ENCODE measurements around the gene ZNF319.

Gene ZNF319

DNA sequence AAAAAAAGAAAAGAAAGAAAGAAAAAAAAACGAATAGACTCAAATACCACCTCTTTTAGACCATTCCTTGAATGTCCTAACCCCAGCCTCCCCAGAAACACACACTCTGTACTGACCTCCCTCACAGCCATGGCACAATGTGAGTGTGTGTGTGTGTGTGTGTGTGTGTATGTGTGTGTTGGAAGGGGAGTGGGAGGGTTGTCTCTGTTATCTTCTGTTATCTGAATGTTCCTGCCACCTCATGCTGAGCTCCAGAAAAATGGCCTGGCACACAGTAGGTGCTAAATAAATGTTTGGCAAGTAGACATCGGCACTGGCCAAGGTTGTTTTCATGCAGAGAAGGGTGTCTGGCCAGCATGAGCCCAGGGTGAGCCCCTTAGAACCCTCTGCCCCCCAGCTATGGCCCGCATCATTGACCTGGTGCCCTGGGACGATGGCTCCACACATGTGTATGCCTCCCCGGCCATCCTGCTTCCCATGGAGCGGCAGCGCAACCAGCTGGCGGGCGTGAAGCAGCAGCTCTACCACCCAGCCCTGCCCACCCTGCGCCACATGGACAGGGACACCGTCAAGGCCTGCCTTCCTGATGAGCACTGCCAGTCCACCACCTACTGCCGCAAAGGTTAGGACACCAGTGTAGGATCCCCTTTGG is 22.9 kb downstream of the ZNF319 start:
- DNase-seq (ENCODE audit: low read depth in 2 of 2) = no peak

DNA sequence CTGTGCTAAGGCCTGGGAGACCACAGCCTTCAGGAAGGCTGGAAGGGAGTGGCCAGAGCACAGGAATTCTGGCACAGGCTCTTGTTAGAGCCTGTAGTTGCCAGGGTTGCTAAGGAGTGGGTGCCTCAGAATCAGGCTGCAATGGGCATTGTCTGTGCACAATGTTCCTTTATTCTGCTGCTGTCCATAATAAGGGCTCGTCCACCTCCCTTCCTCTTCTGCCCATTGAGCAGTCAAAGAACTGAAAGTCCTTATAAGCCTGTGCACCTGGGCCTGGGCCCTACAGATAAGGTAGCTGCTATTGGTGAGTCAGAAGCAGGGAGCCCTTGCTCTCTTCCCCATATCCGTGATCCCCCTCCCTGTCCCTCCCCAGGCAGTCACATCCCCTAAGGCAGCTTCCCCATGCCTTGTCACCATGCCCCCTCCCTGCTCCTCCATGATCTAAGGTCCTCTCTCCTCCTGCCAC is 24.1 kb downstream of the ZNF319 start:
- DNase-seq (ENCODE audit: low read depth in 2 of 2) = no peak

DNA sequence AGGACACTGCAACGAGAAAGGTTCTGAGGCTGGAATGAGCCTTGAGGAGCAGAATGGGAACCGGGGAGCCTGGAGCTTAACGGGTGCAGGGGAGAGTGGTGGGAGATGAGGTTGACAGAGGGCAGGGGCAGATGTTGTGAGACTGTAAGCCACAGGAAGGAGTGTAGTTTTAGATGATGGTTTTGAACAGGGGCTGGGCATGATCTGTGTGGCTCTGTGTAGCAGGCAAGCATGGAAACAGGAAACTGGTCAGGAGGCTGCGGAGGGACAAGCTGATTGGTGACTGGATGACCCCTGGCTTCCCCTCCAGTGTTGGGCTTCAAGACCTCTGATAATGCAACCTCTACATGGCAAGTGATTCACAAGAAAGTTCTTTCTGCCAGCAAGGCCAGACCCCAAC is 28.2 kb downstream of the ZNF319 start:
- no peak for DNase-seq (ENCODE audit: low read depth in 2 of 2)

DNA sequence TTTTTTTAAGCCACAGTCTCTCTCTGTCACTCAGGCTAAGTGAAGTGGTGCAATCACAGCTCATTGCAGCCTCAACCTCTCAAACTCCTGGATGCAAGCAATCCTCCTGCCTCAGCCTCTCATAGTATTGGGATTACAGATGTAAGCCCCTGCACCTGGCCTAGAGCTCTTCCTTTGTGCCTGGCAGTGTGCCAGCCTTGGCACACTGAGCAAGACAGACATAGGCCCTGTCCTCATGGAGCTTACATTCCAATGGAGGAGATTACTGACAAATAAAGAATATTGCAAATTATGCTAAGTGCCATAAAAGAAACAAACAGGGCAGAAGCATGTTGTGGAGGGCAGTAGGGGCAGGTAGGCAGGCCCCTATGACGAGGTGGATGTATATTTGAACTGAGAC is 28.6 kb downstream of the ZNF319 start:
- DNase-seq (ENCODE audit: low read depth in 2 of 2) = no peak

DNA sequence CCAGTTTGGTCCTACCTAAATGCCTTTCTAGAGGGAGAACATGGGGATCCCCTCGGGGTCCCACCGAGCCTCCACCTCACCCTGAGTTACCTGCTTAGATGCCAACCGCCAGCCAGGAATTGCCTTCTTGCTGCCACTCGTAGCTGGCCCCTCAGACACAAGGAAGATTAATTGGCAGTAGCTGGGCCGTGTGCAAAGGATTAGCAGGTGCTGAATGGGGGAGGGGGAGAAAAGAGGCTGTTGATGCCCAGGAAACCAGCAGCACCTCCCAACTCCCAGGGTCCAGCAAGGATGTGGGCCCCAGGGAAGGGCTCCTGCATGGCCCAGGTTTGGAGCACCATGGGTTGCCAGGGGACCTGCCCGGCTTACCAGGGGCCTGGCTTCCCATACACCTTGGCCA is 29.5 kb downstream of the ZNF319 start, which contains the start of gene CNGB1:
TSS of gene CNGB1 (minus strand) at position 159 of the 400 bp plus-strand sequence. CDS start 3,842 bp downstream, outside the sequence.
- DNase-seq (ENCODE audit: low read depth in 2 of 2) = no peak

DNA sequence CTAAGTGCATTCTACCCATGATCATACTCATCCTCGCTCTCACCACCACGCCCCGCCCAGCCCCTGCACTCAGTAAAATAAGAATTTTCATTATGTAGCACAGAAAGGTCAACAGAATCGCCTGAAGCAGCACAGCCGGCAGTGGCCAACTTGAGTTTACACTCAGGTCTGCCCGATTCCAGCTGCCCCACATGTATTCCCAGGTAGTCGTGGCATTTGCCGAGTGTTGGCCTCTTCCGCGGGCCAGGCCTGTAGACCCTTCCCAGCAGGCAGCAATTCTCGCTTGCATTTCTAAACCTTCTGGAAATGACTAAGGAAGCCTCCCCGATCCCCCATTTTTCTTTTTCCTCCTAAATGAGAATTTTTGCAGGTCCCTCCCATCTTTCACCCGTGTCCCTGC is 30.2 kb downstream of the ZNF319 start:
- no peak for DNase-seq (ENCODE audit: low read depth in 2 of 2)

DNA sequence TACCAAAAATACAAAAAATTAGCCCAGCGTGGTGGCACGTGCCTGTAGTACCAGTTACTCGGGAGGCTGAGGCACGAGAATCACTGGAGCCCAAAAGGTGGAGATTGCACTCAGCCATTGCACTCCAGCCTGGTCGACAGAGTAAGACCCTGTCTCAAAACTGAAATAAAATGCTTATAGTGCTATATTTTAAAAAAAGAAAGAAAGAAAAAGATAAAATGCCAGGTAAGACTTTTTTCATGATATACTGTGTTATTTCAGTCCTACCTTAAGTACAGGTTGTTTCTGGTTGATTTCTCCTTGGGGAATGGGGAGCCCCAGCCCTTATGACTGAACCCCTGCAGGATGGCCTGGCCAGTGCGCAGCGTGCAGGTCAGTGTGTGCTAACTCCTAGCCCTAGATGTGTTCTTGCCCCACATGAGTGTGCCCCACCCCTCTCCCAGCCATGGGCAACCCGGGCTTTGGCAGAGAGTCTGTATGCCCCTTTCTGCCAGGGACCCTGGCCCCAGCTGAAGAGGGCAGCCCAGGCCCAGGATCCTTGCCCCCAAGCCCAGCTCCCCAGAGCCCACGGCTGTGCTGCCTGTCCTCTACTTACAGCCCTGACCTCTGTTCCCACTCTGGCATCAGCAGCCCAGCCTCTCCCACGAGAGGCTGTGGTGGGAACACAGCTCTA is 30.9 kb downstream of the ZNF319 start:
- no peak for DNase-seq (ENCODE audit: low read depth in 2 of 2)

DNA sequence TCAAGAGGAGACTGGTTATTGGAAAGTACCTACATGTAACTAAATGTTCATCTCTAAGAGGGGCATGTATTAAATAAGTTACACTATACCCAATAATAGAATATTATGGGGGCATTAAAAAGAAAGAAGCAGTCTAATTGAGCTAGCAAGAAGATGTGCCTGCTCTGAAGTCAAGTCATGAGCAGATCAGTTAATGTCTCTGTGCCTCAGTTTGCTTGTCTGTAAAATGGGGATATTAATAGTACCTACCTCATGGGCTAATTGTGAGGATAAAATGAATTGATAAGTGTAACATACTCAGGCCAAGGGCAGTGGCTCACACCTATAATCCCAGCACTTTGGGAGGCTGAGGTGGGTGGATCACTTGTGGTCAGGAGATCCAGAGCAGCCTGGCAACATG is 32.6 kb downstream of the ZNF319 start:
- DNase-seq (ENCODE audit: low read depth in 2 of 2) = no peak

DNA sequence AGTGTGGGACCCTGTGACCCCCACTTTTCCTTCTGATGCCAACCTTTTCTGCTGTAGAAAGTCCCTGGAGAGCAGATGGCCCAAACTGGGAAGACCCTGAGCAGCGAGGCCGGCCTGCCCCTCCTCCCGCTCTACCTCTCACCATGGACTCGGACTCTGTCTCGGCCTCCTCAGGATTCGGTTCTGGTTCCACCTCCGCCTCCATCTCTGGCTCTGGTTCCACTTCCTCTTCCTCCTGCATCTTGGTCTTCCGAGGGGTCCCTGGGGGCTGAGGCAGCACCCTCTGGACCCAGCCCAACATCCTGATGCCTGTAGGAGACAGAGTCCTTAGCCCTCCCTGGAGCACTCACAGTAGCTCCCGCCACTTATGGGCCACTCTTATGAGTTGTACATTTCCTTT is 33.5 kb downstream of the ZNF319 start:
- DNase-seq (ENCODE audit: low read depth in 2 of 2) = no peak

DNA sequence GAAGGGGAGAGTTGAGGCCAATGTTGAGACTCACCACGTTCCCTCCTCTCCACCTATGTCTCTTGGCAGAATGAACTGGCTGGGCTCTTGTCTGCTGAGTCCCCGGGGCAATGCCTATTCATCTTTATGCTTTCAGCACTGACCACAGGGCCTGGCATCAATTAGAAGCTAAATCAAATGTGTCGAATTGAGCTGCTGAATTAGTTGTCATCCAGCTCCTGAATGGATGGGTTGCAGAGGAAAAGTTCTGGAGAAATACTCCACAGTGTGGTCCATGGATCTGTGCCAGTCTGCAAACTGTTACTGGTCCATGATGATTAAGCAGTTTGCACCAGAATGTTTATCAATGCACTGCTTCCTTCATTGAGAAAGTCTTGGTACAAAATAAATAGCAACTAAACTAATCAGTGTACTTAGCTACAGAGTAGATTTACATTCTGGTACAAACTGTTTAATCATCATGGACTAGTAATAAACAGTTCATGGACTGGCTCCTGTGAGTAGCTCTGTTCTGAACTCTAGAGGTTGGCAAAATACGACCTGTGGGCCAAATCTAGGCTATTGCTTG is 34.2 kb downstream of the ZNF319 start:
- DNase-seq (ENCODE audit: low read depth in 2 of 2) = no peak

DNA sequence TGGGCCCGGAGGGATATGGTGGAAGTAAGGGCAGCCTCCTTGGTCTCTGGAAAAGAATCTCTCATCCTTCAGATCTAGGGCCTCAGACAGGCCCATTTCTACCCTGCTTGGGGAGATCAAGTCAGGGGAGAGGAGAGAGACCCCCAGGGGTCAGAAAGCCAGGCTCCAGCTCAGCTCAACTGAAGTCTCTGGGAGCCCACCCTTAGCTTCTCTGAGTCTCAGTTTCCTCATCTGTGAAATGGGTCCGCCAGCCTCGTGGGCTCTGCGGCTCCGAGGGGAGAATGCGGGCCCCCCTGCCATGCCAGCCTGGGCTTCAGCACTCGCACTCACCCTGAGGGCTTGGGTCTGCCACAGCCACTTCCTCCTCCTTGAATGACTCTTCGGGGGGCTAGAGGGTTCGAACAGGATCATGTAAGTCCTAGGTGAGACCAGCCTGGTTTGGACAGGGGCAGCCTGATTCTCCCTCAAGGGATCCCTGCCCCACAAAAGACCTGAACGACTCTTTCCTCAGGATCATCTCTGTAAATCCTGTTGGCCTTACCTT is 36.2 kb downstream of the ZNF319 start:
- DNase-seq (ENCODE audit: low read depth in 2 of 2) = no peak

DNA sequence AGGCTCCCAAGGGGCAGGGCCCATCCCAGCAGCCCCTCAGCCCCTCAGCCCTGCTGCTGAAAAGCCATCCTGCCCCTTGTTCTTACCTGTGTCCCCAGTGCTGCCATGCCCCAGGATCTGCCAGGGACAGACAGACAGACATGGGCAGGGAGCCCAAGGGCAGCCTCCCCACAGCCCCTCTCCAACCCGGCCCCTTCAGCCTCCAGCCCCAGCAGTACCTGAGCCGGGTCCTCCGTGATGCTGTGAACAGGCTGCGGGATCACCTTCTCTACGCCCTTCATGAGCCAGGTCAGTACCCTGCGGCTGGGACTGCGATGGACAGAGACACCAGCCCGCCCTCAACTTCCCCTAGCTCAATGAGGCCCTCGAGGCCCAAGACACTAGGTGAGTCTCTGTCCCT is 37.7 kb downstream of the ZNF319 start:
- DNase-seq (ENCODE audit: low read depth in 2 of 2) = no peak

DNA sequence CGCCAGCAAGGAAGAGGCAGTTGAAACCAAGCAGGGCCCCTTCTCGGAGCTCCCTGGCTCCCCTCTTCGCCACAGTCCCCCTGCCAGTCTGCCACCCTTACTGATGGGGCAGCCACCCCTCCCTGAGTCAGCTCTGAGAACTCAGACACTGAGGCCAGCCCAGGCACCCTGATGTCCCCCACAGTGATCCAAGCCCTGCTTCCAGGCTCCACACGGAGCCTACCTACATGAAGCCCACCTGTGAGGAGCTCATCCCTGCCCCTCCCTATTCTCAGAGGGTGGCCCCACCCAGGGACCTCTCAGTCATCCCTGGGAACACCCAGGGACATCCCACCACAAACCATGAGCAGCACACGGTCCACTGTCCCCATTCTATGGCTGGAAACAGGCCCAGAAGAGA is 38.4 kb downstream of the ZNF319 start:
- no peak for DNase-seq (ENCODE audit: low read depth in 2 of 2)

DNA sequence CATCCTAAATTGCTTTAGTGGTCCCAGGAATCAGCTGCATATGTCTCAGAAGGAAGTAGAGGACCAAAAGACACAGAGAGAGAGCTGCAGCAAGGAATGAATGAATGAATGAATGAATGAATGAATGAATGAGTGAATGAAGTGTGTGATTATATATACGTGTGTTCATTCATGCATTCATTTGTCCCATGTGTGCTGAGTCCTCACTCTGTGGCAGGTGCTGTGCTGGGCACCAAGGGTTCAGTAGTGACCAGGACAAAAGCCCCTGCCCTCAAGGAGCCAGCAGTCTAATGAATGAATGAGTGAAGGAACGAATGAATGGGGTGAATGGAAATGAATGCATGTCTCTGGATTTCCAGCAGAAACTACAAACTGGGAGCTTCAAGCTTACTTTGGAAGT is 38.9 kb downstream of the ZNF319 start:
- DNase-seq (ENCODE audit: low read depth in 2 of 2) = no peak

DNA sequence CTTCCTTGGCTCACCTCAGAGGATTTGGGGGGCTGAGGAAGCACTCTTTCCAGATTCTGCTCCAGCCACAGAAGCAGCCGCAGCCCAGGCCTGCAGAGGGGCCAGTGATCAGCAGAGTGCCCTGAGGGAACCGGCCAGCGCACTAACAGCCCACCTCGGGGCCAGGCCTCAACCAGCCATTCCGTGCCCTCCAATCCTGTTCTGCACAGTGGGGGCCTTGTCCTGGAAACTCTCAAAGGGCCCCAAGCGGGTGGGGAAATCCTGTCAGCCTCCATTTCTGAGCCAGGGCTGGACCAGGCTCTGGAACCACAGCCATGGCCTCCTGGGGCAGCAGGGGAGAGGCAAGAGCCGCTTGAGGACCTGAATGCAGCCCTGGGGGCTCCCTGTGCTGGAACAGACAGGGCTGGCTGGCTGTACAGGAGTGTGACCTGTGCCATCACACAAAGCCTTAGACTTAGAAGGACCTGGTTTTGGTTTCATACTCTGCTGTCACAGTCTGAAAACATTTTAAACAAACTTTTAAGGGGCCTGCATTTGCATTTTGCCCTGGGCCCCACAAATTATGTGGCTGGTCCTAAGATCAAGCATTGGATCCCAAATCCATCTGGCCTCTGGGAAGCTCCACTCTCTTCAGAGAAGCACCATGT is 39.5 kb downstream of the ZNF319 start:
- DNase-seq (ENCODE audit: low read depth in 2 of 2) = no peak

DNA sequence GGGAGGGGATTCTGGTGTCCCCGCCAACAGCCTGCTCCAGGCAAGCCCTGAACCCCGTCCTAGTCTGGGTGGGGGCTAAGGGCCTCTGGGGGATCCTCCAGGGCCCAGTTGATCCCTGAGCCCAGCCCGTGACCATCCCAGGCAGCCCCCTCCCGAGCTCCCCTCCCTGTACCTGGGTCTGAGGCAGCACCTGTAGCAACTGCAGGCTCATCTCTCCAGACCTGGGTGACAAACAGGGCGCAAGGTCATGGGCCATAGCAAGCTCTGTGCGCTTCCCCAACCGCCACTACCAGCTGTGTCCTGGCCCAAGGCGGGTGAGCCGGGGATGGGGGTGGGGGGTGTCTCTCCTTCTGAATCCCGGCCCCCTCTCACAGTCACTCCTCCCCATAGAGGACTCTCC is 40.2 kb downstream of the ZNF319 start:
- DNase-seq (ENCODE audit: low read depth in 2 of 2) = no peak

DNA sequence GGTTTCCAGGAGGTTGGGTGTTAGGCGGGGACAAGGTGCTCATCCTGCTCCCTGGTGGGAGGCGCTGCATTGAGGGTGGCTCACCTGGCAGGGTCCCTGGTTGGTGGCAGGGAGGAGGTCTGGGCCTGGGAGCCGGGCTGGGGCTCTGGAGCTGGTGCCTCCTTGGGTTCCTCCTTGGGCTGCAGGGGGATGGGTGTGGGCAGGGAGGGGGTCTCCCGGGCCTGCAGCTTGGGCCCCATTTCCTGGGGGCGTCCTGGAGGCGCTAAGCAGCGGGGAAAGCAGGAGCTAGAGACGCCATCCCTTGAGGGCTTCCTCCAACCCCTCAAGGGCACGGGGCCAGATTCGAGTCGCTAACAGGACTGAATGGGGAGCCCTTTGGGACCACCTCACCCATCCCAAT is 40.7 kb downstream of the ZNF319 start:
- DNase-seq (ENCODE audit: low read depth in 2 of 2) = no peak

DNA sequence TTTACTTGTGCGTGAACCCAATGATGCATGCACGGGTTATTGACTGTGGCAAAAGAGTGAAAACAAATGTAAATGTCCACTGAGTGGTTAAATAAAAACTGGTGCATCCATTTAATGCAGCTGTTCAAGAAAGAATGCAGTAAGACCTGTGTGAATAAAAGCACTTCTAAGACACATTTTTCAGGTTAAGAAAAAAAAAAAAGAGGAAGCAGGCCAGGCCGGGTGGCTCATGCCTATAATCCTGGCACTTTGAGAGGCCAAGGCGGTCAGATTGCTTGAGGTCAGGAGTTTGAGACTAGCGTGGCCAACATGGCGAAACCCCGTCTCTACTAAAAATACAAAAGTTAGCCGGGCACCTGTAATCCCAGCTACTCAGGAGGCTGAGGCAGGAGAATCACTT is 41.4 kb downstream of the ZNF319 start:
- no peak for DNase-seq (ENCODE audit: low read depth in 2 of 2)

DNA sequence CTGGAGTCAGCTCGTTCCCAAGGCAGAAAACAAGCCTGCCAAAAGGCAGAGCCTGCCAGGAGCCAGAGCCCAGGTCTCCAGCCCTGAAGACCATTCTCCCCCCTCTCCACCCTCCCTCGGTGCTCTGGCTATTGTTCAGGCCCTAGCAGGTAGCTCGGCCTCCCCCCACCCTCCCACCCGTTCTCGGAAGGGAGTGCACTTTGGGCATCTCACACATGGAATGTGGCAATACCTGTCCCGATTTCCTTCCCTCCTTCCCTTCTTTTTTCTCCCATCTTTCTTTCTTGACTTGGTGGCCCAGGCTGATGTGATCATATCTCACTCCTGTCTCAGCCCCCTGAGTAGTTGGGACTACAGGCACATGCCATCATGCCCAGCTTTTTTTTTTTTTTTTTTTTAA is 41.9 kb downstream of the ZNF319 start:
- DNase-seq (ENCODE audit: low read depth in 2 of 2) = no peak

DNA sequence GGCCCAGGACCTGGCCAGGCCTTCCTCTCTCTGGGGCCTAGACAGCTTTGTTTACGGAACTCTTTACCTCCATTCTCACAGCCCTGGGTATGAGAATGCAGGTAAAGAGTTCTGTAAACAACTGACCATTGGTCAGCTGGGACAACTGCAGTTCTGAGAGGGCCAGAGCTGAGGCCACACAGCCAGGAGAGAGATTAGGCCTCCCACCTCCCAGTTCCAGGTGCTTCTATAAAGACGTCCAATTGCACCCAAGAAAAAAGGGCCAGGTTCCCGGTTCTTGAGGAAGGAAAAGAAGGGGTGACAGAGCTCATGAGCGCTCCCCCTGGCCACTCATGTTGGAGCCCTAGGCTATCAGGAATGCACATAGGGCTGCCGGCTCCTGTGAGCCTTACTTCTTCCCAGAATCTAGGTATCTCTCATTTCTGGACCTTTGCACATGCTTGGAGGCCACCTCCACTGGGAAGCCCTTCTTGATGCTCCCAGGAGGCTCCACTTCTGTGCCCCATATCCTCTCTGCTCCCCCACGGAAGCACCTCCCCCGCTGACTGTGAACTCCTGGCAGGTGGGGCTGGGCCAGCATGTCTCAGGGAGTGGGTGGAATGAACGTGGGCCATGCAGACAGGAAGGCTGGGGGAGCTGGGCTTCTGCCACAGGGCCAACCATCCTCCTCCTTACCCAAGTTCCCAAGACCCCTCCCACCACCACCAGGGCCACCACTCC is 42.6 kb downstream of the ZNF319 start:
- DNase-seq (ENCODE audit: low read depth in 2 of 2) = no peak

DNA sequence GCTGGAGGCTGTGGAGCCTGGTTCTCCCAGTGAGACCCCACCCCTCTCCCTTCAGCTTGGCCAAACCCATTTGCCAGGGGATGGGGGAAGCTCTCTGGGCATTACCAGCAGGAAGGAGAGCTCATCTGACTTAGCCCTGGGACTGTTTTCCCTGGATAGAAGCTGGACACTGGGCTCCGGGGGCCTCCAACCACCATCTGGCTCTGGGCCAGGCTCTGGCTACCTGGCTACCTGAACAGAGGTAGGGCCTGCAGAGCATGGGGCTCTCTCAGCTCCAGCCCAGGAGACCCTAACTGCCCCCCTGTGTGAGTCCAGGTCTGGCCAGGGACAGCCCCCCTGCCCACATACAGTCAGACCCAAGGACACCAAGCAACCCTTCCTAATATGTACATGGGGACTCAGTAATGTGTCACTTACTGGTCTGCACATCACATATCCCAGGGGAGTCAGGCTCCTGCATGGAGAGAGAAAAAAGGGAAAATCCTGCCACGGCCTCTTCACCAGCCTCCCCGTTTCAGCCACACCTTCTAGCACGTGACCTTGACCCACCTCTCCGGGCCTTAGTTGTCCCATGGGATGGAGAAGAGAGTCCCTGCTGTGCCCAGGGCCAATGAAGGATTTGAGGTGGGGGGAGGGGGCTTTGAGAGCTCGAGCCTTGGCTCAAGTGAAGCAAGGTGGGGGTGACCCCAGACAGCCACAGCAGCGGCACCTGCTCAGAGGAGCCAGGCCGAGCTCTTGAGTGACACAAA is 43.4 kb downstream of the ZNF319 start:
- no peak for DNase-seq (ENCODE audit: low read depth in 2 of 2)

All from stimulated activated CD8-positive, alpha-beta memory T cell treated with anti-CD3 and anti-CD28 coated beads, Interleukin-7, amount 100 ng/mL, for 1 hour (primary cell).